WTC11 (cell line): ENCODE data around the gene UNC13C. TPM values are rescaled to one million over a fixed set of nuclear protein-coding genes. Genes with fewer than 3 reads are reported as not detected.

Experiments
- ATAC-seq: fragments of 200-7000 bp; cut with Tn5 transposase; 2 replicates; pipeline ENCODE4 v1.10.0; 2021; ENCODE audit warnings: mild to moderate bottlenecking, moderate library complexity
- CTCF ChIA-PET: fragments of 300-600 bp; sonication (Branson Sonifier 250); formaldehyde crosslinking; loops from one replicate; lab custom pipeline; 2021; ENCODE audit warnings: antibody characterized with exemption; lab: Charles Lee
- POLR2A ChIA-PET: fragments of 350-600 bp; sonication (Branson Sonifier 250); formaldehyde crosslinking; loops from one replicate; lab custom pipeline; 2021; ENCODE audit warnings: antibody characterized with exemption; lab: Charles Lee
- DNase-seq: peaks from one replicate; pipeline ENCODE4 v3.0.0; 2021; ENCODE audit warnings: low spot score
- H3K27ac Mint-ChIP-seq: 2 replicates; pipeline ENCODE4 v1.8.0; 2021; ENCODE audit warnings: mixed read lengths
- H3K27me3 Mint-ChIP-seq: 2 replicates; pipeline ENCODE4 v1.8.0; 2021; ENCODE audit warnings: low read depth, mild to moderate bottlenecking, moderate library complexity, mixed read lengths
- H3K36me3 Mint-ChIP-seq: 2 replicates; pipeline ENCODE4 v1.8.0; 2021; ENCODE audit warnings: mixed read lengths
- H3K4me1 Mint-ChIP-seq: 2 replicates; pipeline ENCODE4 v1.8.0; 2022; ENCODE audit warnings: mixed read lengths
- H3K4me3 Mint-ChIP-seq: 2 replicates; pipeline ENCODE4 v1.8.0; 2021; ENCODE audit warnings: mild to moderate bottlenecking, moderate library complexity, mixed read lengths
- H3K9me3 Mint-ChIP-seq: 2 replicates; pipeline ENCODE4 v1.8.0; 2021; ENCODE audit warnings: mixed read lengths
- FOXJ3 ChIP-seq: sonication (generic); formaldehyde crosslinking; IDR thresholded peaks from 2 replicates; pipeline ENCODE4 v1.9.0; 2021; ENCODE audit warnings: missing genetic modification reagents, mild to moderate bottlenecking, borderline replicate concordance
- GTF2I ChIP-seq: fragments of 250-450 bp; sonication (Bioruptor Pico); conservative IDR thresholded peaks from 2 replicates; pipeline ENCODE4 v1.4.0; 2021; ENCODE audit warnings: mild to moderate bottlenecking
- JAZF1 ChIP-seq: fragments of 250-450 bp; sonication (Bioruptor Pico); IDR thresholded peaks from 2 replicates; pipeline ENCODE4 v1.9.0; 2021; ENCODE audit warnings: moderate library complexity, mild to moderate bottlenecking, inconsistent platforms
- JUN ChIP-seq: sonication (generic); formaldehyde crosslinking; IDR thresholded peaks from 2 replicates; pipeline ENCODE4 v1.8.0; 2023; ENCODE audit warnings: mild to moderate bottlenecking, missing genetic modification reagents
- NFYB ChIP-seq: sonication (generic); formaldehyde crosslinking; conservative IDR thresholded peaks from 2 replicates; pipeline ENCODE4 v1.8.0; 2022; ENCODE audit warnings: low read depth, missing genetic modification reagents
- NR2C2 ChIP-seq: sonication (generic); formaldehyde crosslinking; IDR thresholded peaks from 2 replicates; pipeline ENCODE4 v1.8.0; 2022; ENCODE audit warnings: mild to moderate bottlenecking, missing genetic modification reagents
- OVOL2 ChIP-seq: fragments of 250-450 bp; sonication (Bioruptor Pico); IDR thresholded peaks from 2 replicates; pipeline ENCODE4 v1.9.0; 2021; ENCODE audit warnings: mild to moderate bottlenecking, borderline replicate concordance
- ZNF263 ChIP-seq: sonication (generic); formaldehyde crosslinking; IDR thresholded peaks from 2 replicates; pipeline ENCODE4 v1.8.1; 2022; ENCODE audit warnings: low read depth, mild to moderate bottlenecking, moderate library complexity, missing genetic modification reagents
- ZNF396 ChIP-seq: fragments of 250-450 bp; sonication (Bioruptor Pico); IDR thresholded peaks from 2 replicates; pipeline ENCODE4 v1.8.0; 2021; ENCODE audit warnings: mild to moderate bottlenecking, moderate library complexity, borderline replicate concordance
- total RNA-seq: library from RNA; stranded (reverse); gene quantifications from 3 replicates; pipeline ENCODE4 v1.2.3, GENCODE V29; 2021
- TF ChIP-seq, protein P1 (sequence below): sonication (generic); formaldehyde crosslinking; IDR thresholded peaks from 2 replicates; pipeline ENCODE4 v1.8.1; 2023; ENCODE audit warnings: mild to moderate bottlenecking, moderate library complexity, missing genetic modification reagents
- TF ChIP-seq, protein P2 (sequence below): fragments of 250-450 bp; sonication (Bioruptor Pico); IDR thresholded peaks from 2 replicates; pipeline ENCODE4 v2.1.2; 2022; ENCODE audit warnings: mild to moderate bottlenecking, moderate library complexity
- TF ChIP-seq, protein P3 (sequence below): fragments of 250-450 bp; sonication (Bioruptor Pico); IDR thresholded peaks from 2 replicates; pipeline ENCODE4 v1.8.0; 2021; ENCODE audit warnings: mild to moderate bottlenecking
- TF ChIP-seq, protein P4 (sequence below): sonication (generic); formaldehyde crosslinking; IDR thresholded peaks from 2 replicates; pipeline ENCODE4 v1.8.1; 2022; ENCODE audit warnings: low read depth, missing genetic modification reagents, borderline replicate concordance
- TF ChIP-seq, protein P5 (sequence below): fragments of 250-450 bp; sonication (Bioruptor Pico); IDR thresholded peaks from 2 replicates; pipeline ENCODE4 v1.9.0; 2021; ENCODE audit warnings: mild to moderate bottlenecking
- TF ChIP-seq, protein P6 (sequence below): sonication (generic); formaldehyde crosslinking; IDR thresholded peaks from 2 replicates; pipeline ENCODE4 v1.8.1; 2022; ENCODE audit warnings: mild to moderate bottlenecking, missing genetic modification reagents, moderate library complexity, borderline replicate concordance
- TF ChIP-seq, protein P7 (sequence below): sonication (generic); formaldehyde crosslinking; IDR thresholded peaks from 2 replicates; pipeline ENCODE4 v1.8.0; 2022; ENCODE audit warnings: mild to moderate bottlenecking, missing genetic modification reagents
- TF ChIP-seq, protein P8 (sequence below): sonication (generic); formaldehyde crosslinking; IDR thresholded peaks from 2 replicates; pipeline ENCODE4 v1.8.1; 2022; ENCODE audit warnings: missing genetic modification reagents, borderline replicate concordance
- TF ChIP-seq, protein P9 (sequence below): sonication (generic); formaldehyde crosslinking; IDR thresholded peaks from 2 replicates; pipeline ENCODE4 v1.8.1; 2023; ENCODE audit warnings: mild to moderate bottlenecking, missing genetic modification reagents, moderate library complexity
- TF ChIP-seq, protein P10 (sequence below): sonication (generic); formaldehyde crosslinking; IDR thresholded peaks from 2 replicates; pipeline ENCODE4 v1.8.0; 2022; ENCODE audit warnings: mild to moderate bottlenecking, missing genetic modification reagents

UNC13C gene
- total RNA-seq, 1 experiment from 2014 or later, result 0.07 TPM

DNA sequence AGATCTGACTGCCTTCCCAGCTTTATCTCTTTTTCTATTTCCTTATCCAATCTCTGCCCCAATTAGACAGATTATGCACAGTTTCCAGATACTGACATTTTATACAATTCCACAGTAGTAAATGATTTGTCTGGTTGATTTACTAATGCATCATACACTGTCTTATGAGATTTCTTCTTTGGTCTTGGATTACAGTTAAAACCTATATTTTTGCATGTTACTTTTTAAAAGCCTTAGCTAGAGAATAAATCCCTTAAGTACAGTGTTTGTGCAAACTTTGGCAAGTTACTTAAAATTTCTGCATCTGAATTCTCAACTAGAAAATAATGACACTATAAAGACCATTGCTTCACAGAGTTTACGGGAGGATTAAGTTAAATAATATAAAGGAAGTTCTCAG, 6.0 kb downstream of the UNC13C start:
- H3K9me3 Mint-ChIP-seq, result no peaks in the 10 kb centered on the region
- POLR2A ChIA-PET, result no interaction called here
- peaks cover 3% of the 10 kb centered on the region for H3K27me3 Mint-ChIP-seq
- H3K27ac Mint-ChIP-seq, result no peak overlapping the region
- TF ChIP-seq, protein P1, sequence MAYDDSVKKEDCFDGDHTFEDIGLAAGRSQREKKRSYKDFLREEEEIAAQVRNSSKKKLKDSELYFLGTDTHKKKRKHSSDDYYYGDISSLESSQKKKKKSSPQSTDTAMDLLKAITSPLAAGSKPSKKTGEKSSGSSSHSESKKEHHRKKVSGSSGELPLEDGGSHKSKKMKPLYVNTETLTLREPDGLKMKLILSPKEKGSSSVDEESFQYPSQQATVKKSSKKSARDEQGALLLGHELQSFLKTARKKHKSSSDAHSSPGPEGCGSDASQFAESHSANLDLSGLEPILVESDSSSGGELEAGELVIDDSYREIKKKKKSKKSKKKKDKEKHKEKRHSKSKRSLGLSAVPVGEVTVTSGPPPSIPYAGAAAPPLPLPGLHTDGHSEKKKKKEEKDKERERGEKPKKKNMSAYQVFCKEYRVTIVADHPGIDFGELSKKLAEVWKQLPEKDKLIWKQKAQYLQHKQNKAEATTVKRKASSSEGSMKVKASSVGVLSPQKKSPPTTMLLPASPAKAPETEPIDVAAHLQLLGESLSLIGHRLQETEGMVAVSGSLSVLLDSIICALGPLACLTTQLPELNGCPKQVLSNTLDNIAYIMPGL, result no peak
- TF ChIP-seq FOXJ3 (CRISPR knock-in tag) (no peak), ZNF263 (CRISPR knock-in tag) (no peak), GTF2I (CRISPR knock-in tag) (no peak), JUN (CRISPR knock-in tag) (no peak), OVOL2 (CRISPR knock-in tag) (no peak), ZNF396 (CRISPR knock-in tag) (no peak), NR2C2 (no peak), NFYB (no peak), JAZF1 (CRISPR knock-in tag) (no peak)
- TF ChIP-seq, protein P2, sequence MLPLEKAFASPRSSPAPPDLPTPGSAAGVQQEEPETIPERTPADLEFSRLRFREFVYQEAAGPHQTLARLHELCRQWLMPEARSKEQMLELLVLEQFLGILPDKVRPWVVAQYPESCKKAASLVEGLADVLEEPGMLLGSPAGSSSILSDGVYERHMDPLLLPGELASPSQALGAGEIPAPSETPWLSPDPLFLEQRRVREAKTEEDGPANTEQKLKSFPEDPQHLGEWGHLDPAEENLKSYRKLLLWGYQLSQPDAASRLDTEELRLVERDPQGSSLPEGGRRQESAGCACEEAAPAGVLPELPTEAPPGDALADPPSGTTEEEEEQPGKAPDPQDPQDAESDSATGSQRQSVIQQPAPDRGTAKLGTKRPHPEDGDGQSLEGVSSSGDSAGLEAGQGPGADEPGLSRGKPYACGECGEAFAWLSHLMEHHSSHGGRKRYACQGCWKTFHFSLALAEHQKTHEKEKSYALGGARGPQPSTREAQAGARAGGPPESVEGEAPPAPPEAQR (CRISPR knock-in tag), result no peak
- TF ChIP-seq, protein P3, sequence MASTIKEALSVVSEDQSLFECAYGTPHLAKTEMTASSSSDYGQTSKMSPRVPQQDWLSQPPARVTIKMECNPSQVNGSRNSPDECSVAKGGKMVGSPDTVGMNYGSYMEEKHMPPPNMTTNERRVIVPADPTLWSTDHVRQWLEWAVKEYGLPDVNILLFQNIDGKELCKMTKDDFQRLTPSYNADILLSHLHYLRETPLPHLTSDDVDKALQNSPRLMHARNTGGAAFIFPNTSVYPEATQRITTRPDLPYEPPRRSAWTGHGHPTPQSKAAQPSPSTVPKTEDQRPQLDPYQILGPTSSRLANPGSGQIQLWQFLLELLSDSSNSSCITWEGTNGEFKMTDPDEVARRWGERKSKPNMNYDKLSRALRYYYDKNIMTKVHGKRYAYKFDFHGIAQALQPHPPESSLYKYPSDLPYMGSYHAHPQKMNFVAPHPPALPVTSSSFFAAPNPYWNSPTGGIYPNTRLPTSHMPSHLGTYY, result no peak
- TF ChIP-seq, protein P4, sequence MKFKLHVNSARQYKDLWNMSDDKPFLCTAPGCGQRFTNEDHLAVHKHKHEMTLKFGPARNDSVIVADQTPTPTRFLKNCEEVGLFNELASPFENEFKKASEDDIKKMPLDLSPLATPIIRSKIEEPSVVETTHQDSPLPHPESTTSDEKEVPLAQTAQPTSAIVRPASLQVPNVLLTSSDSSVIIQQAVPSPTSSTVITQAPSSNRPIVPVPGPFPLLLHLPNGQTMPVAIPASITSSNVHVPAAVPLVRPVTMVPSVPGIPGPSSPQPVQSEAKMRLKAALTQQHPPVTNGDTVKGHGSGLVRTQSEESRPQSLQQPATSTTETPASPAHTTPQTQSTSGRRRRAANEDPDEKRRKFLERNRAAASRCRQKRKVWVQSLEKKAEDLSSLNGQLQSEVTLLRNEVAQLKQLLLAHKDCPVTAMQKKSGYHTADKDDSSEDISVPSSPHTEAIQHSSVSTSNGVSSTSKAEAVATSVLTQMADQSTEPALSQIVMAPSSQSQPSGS, result no peak
- TF ChIP-seq, protein P5, sequence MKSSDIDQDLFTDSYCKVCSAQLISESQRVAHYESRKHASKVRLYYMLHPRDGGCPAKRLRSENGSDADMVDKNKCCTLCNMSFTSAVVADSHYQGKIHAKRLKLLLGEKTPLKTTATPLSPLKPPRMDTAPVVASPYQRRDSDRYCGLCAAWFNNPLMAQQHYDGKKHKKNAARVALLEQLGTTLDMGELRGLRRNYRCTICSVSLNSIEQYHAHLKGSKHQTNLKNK, result no peak
- TF ChIP-seq, protein P6, sequence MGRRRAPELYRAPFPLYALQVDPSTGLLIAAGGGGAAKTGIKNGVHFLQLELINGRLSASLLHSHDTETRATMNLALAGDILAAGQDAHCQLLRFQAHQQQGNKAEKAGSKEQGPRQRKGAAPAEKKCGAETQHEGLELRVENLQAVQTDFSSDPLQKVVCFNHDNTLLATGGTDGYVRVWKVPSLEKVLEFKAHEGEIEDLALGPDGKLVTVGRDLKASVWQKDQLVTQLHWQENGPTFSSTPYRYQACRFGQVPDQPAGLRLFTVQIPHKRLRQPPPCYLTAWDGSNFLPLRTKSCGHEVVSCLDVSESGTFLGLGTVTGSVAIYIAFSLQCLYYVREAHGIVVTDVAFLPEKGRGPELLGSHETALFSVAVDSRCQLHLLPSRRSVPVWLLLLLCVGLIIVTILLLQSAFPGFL (CRISPR knock-in tag), result no peak
- TF ChIP-seq, protein P7, sequence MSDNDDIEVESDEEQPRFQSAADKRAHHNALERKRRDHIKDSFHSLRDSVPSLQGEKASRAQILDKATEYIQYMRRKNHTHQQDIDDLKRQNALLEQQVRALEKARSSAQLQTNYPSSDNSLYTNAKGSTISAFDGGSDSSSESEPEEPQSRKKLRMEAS, result no peak
- TF ChIP-seq, protein P8, sequence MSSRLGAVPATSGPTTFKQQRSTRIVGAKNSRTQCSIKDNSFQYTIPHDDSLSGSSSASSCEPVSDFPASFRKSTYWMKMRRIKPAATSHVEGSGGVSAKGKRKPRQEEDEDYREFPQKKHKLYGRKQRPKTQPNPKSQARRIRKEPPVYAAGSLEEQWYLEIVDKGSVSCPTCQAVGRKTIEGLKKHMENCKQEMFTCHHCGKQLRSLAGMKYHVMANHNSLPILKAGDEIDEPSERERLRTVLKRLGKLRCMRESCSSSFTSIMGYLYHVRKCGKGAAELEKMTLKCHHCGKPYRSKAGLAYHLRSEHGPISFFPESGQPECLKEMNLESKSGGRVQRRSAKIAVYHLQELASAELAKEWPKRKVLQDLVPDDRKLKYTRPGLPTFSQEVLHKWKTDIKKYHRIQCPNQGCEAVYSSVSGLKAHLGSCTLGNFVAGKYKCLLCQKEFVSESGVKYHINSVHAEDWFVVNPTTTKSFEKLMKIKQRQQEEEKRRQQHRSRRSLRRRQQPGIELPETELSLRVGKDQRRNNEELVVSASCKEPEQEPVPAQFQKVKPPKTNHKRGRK (CRISPR knock-in tag), result no peak
- TF ChIP-seq, protein P9, sequence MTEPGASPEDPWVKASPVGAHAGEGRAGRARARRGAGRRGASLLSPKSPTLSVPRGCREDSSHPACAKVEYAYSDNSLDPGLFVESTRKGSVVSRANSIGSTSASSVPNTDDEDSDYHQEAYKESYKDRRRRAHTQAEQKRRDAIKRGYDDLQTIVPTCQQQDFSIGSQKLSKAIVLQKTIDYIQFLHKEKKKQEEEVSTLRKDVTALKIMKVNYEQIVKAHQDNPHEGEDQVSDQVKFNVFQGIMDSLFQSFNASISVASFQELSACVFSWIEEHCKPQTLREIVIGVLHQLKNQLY (CRISPR knock-in tag), result no peak
- TF ChIP-seq, protein P10, sequence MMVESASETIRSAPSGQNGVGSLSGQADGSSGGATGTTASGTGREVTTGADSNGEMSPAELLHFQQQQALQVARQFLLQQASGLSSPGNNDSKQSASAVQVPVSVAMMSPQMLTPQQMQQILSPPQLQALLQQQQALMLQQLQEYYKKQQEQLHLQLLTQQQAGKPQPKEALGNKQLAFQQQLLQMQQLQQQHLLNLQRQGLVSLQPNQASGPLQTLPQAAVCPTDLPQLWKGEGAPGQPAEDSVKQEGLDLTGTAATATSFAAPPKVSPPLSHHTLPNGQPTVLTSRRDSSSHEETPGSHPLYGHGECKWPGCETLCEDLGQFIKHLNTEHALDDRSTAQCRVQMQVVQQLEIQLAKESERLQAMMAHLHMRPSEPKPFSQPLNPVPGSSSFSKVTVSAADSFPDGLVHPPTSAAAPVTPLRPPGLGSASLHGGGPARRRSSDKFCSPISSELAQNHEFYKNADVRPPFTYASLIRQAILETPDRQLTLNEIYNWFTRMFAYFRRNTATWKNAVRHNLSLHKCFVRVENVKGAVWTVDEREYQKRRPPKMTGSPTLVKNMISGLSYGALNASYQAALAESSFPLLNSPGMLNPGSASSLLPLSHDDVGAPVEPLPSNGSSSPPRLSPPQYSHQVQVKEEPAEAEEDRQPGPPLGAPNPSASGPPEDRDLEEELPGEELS (CRISPR knock-in tag), result no peak
- H3K4me3 Mint-ChIP-seq, result no peak overlapping the region
- DNase-seq, result no peak
- H3K36me3 Mint-ChIP-seq, result no peaks in the 10 kb centered on the region
- CTCF ChIA-PET, result no interaction called here
- H3K4me1 Mint-ChIP-seq, result peaks cover 9% of the 10 kb centered on the region
- no peak for ATAC-seq
